HepG2 (cell line): ENCODE results near the gene TMEM19. TPM values are rescaled to one million over a fixed set of nuclear protein-coding genes. Genes with fewer than 3 reads are reported as not detected.

Source experiments
- ATM ChIP-seq: fragments of 450-650 bp; IDR thresholded peaks from 2 replicates; pipeline ENCODE4 v1.7.1; 2017; ENCODE audit warnings: mild to moderate bottlenecking, borderline replicate concordance
- CAMTA2 ChIP-seq: sonication (generic); formaldehyde crosslinking; IDR thresholded peaks from 2 replicates; pipeline ENCODE4 v1.4.0; 2020; ENCODE audit warnings: mild to moderate bottlenecking, missing genetic modification reagents, borderline replicate concordance
- HCFC1 ChIP-seq: fragments of 150-350 bp; IDR thresholded peaks from 2 replicates; pipeline ENCODE4 v1.6.1; 2014; ENCODE audit warnings: low read depth, low read length
- HOXA7 ChIP-seq: sonication (generic); formaldehyde crosslinking; IDR thresholded peaks from 2 replicates; pipeline ENCODE4 v1.8.1; 2022; ENCODE audit warnings: mild to moderate bottlenecking, missing genetic modification reagents, moderate library complexity
- IRF9 ChIP-seq: sonication (generic); formaldehyde crosslinking; IDR thresholded peaks from 2 replicates; pipeline ENCODE4 v1.8.0; 2022; ENCODE audit warnings: missing genetic modification reagents, mild to moderate bottlenecking, borderline replicate concordance
- TBX2 ChIP-seq: sonication (generic); formaldehyde crosslinking; IDR thresholded peaks from 2 replicates; pipeline ENCODE4 v1.5.0; 2020; ENCODE audit warnings: missing genetic modification reagents, mild to moderate bottlenecking, borderline replicate concordance
- ZBTB40 ChIP-seq, 2 experiments: fragments of 450-650 bp in 1 of 2; sonication (generic) in 1 of 2; formaldehyde crosslinking in 1 of 2; IDR thresholded peaks; 2 replicates each; pipeline versions ENCODE4 v1.6.1 to v1.8.0; 2016 to 2022; ENCODE audit warnings: antibody characterized with exemption in 1 of 2, mild to moderate bottlenecking in 1 of 2, missing genetic modification reagents in 1 of 2
- ZBTB7A ChIP-seq: sonication (generic); formaldehyde crosslinking; IDR thresholded peaks from 2 replicates; pipeline ENCODE4 v1.8.0; 2022; ENCODE audit warnings: mild to moderate bottlenecking, missing genetic modification reagents
- ZNF234 ChIP-seq: sonication (generic); formaldehyde crosslinking; conservative IDR thresholded peaks from 2 replicates; pipeline ENCODE4 v1.5.1; 2020; ENCODE audit warnings: mild to moderate bottlenecking, missing genetic modification reagents
- ZNF331 ChIP-seq: sonication (generic); formaldehyde crosslinking; IDR thresholded peaks from 2 replicates; pipeline ENCODE4 v1.4.0; 2020; ENCODE audit warnings: missing genetic modification reagents
- ZNF354B ChIP-seq: sonication (generic); formaldehyde crosslinking; IDR thresholded peaks from 2 replicates; pipeline ENCODE4 v1.8.0; 2022; ENCODE audit warnings: mild to moderate bottlenecking, missing genetic modification reagents
- ZNF556 ChIP-seq: sonication (generic); formaldehyde crosslinking; IDR thresholded peaks from 2 replicates; pipeline ENCODE4 v1.4.0; 2020; ENCODE audit warnings: mild to moderate bottlenecking, missing genetic modification reagents, borderline replicate concordance
- ZSCAN21 ChIP-seq: sonication (generic); formaldehyde crosslinking; IDR thresholded peaks from 2 replicates; pipeline ENCODE4 v1.8.0; 2022; ENCODE audit warnings: mild to moderate bottlenecking, missing genetic modification reagents, moderate library complexity, borderline replicate concordance
- ZSCAN22 ChIP-seq: sonication (generic); formaldehyde crosslinking; IDR thresholded peaks from 2 replicates; pipeline ENCODE4 v1.4.0; 2020; ENCODE audit warnings: mild to moderate bottlenecking, missing genetic modification reagents
- polyA plus RNA-seq, 8 experiments: library from polyadenylated mRNA; depleted of rRNA in 3 of 8; stranded (reverse) in 7 of 8; unstranded in 1 of 8; fragments of >200 nt; fragmentation: Illumina TruSeq in 4 of 8; extraction: Trizol in 4 of 8; gene quantifications; 2 replicates each; pipeline versions ENCODE4 v1.2.1 to v1.2.3, GENCODE V29; 2011 to 2016; ENCODE audit warnings: low read depth in 4 of 8, missing spikeins in 1 of 8, mixed read lengths in 1 of 8; ENCODE audit not compliant: insufficient read depth in 1 of 8
- total RNA-seq, 5 experiments: library from RNA; depleted of rRNA; stranded (reverse); fragments of >200 nt; fragmentation: Illumina TruSeq; extraction: Trizol; gene quantifications; 2 replicates each; pipeline ENCODE4 v1.2.3, GENCODE V29; 2016; ENCODE audit warnings: low read depth in 1 of 5

The TMEM19 gene
- total and polyA plus RNA-seq, 2 of the 13 experiments (the other 11 are each of a cell fraction or from before 2014, with no cell fraction given), result 16.9 to 22.5 TPM

- TF ChIP-seq IRF9 (CRISPR knock-in tag) (peak; percentile 39; the same call in 1 of the 2 replicates), ZBTB40 (IDR thresholded peaks at IDR 0.05) (no peak), ZBTB40 (CRISPR knock-in tag; IDR thresholded peaks at IDR 0.05) (no peak), ZBTB7A (CRISPR knock-in tag) (no peak), TBX2 (peak; percentile 73), HCFC1 (no peak), ATM (no peak), HOXA7 (CRISPR knock-in tag) (no peak), ZNF556 (CRISPR knock-in tag) (peak; percentile 61; the same call in 1 of the 2 replicates), ZNF354B (CRISPR knock-in tag) (no peak), ZSCAN21 (CRISPR knock-in tag) (peak; percentile 46; the same call in 1 of the 2 replicates), ZNF234 (CRISPR knock-in tag) (no peak), ZNF331 (CRISPR knock-in tag) (no peak), CAMTA2 (CRISPR knock-in tag) (no peak), ZSCAN22 (CRISPR knock-in tag) (no peak)
These were observed 45.8 kb downstream of the TMEM19 start (continued) for GRCh38 chr12:71731439-71732356.
